LNCaP clone FGC (cell line): ENCODE results near the gene TLE4.
"Not testable (repeated sequence)": the region's sequence is repeated elsewhere in the genome, so short reads cannot be mapped to it uniquely, and the experiment has no call there.

Source experiments
- DNase-seq: peaks from one replicate; pipeline ENCODE4 v3.0.0-alpha.2; 2011; ENCODE audit warnings: low read depth
- H3K4me3 ChIP-seq: 2 replicates; pipeline ENCODE4 v1.5.1; 2011; ENCODE audit warnings: mild to moderate bottlenecking, low read depth, low read length, control low read depth
- CTCF ChIP-seq: IDR thresholded peaks from 2 replicates; pipeline ENCODE4 v1.5.1; 2012; ENCODE audit warnings: mild to moderate bottlenecking; ENCODE audit not compliant: control insufficient read depth, insufficient read depth; ENCODE audit errors: extremely low read depth

Gene TLE4

GRCh38 chr9:79600466-79600865 is 28.7 kb downstream of the TLE4 start:
- DNase-seq, result no peak
- H3K4me3 ChIP-seq, result no peak overlapping the region
- no peak for TF ChIP-seq CTCF

DNA sequence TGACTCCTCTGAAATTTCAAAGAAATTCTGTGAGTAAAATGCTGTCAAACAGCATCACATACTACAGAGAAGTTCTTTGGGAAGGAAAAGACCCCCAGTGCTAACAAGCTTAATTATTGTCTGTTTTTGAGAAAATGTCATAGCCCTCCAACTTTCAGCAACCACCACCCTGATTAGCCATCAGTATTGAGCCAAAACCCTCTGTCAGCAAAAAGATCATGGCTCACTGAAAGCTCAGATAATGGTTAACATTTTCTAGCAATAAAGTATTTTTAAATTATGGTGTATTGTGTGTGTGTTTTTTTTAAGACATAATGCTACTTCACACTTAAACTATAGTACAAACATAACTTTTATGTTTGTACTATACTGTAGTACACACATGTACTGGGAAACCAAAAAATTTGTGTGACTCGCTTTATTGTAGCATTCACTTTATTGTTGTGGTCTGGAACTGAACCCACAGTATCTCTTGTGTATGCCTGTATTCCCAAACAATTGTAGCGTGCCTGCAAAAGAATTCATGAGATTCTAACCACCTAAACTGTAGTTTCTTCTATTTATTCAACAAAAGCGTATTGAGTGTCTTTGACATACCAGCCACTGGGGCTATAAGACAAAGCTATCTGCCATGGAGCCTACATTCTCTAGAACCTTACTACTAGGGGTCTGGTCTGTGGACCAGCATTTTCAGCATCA is 31.6 kb downstream of the TLE4 start:
- no peak for TF ChIP-seq CTCF
- H3K4me3 ChIP-seq, result no peak overlapping the region
- no peak for DNase-seq

- DNase-seq, result no peak
- TF ChIP-seq CTCF, result no peak
- no peak overlapping the region for H3K4me3 ChIP-seq
Observed at GRCh38 chr9:79604149-79604548, 32.4 kb downstream of the TLE4 start.

- DNase-seq, result no peak
- no peak for TF ChIP-seq CTCF
- H3K4me3 ChIP-seq, result no peak overlapping the region
Observed at GRCh38 chr9:79604921-79605562, 33.3 kb downstream of the TLE4 start.

- not testable (repeated sequence) for DNase-seq, H3K4me3 ChIP-seq
Observed at GRCh38 chr9:79606529-79606928, 34.8 kb downstream of the TLE4 start.

- TF ChIP-seq CTCF, result no peak
- H3K4me3 ChIP-seq, result no peak overlapping the region
- no peak for DNase-seq
Observed at GRCh38 chr9:79609468-79610018, 37.8 kb downstream of the TLE4 start.

DNA sequence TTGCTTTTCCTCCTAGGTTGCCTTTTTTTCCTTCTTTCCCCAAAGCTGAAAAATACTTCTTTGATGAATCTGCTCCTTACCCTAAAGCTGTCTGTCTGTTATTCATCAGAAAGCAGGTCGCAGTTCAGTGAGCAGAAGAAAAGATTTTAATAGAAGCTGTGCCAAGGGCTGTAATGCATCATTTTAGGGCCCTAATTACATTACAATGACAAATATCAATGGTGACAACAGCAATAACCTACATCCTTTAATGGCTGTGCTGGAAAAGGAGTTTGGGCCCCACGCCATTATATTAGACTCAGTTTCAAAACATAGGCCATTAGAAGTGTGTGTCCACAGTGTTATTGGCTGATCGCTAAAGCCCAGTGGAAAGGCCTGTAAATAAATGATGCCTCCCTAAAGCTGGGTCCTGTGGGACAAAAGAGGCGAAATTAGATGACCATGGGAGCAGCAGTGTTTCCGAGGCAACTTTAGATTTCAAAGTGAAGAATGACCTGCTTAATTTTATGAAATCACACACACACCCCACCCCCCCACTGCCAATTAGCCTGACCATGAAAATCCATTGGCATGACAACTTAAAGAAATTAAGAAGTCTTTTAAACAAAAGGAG is 38.4 kb downstream of the TLE4 start:
- DNase-seq, result no peak
- no peak for TF ChIP-seq CTCF
- no peak overlapping the region for H3K4me3 ChIP-seq
